GM06990 (cell line): Measurements from ENCODE around the gene PRR5.
A peak's percentile ranks its signal among the peaks of the same experiment; 100 is the strongest.

Experiments
- DNase-seq: peaks from one replicate; pipeline ENCODE4 v3.0.0-alpha.2; 2011; ENCODE audit not compliant: insufficient read length; ENCODE audit errors: extremely low read depth
- H3K27me3 ChIP-seq: replicated peaks from 2 replicates; pipeline ENCODE4 v1.6.0; 2011; ENCODE audit warnings: low read length; ENCODE audit not compliant: control insufficient read depth, insufficient read depth
- H3K36me3 ChIP-seq: 2 replicates; pipeline ENCODE4 v1.5.1; 2011; ENCODE audit warnings: low read length; ENCODE audit not compliant: control insufficient read depth, insufficient read depth
- H3K4me3 ChIP-seq: replicated peaks from 2 replicates; pipeline ENCODE4 v1.5.1; 2011; ENCODE audit warnings: low read depth, mild to moderate bottlenecking, control low read depth, low read length
- CTCF ChIP-seq: IDR thresholded peaks from 2 replicates; pipeline ENCODE4 v1.5.1; 2011; ENCODE audit warnings: low read length, control low read depth, mild to moderate bottlenecking, inconsistent platforms; ENCODE audit not compliant: insufficient read depth, poor library complexity, severe bottlenecking

Gene PRR5

DNA sequence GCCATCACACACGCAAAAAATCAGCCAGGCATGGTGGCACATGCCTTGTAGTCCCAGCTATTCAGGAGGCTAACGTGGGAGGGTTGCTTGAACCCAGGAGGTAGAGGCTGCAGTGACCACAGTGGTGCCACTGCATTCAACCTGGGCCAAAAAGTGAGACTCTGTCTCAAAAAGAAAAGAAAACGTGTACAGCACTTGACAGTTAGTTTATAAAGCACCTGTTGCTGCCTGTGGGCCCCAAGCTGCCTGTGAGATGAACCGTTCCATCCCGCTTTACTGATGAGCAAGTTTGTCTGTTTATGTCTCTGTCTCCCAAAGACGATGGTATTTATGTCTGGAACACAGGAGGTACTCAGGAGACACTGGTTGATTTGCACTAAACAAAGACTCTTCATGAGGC is 1.5 kb upstream of the PRR5 start:
- no peak for TF ChIP-seq CTCF
- no peak for DNase-seq
- no peak overlapping the region for H3K4me3 ChIP-seq
- no peaks in the 10 kb centered on the region; the same call in none of the 2 replicates for H3K27me3 ChIP-seq
- H3K36me3 ChIP-seq: no peaks in the 10 kb centered on the region

- Histone ChIP-seq H3K36me3 (no peaks in the 10 kb centered on the region), H3K27me3 (no peaks in the 10 kb centered on the region; the same call in none of the 2 replicates), H3K4me3 (peak overlapping the region; percentile 29; the same call in 1 of the 2 replicates)
- no peak for TF ChIP-seq CTCF
- no peak for DNase-seq
These were observed 715 bp upstream of the PRR5 start for GRCh38 chr22:44701187-44701790.

- no peak for TF ChIP-seq CTCF
- Histone ChIP-seq H3K27me3 (no peaks in the 10 kb centered on the region; the same call in none of the 2 replicates), H3K36me3 (no peaks in the 10 kb centered on the region), H3K4me3 (peak overlapping the region; percentile 48)
- no peak for DNase-seq
These were observed 635 bp downstream of the PRR5 start for GRCh38 chr22:44702479-44703198.

- H3K4me3 ChIP-seq: no peak overlapping the region
- DNase-seq: no peak
- TF ChIP-seq CTCF: no peak
- no peaks in the 10 kb centered on the region; the same call in none of the 2 replicates for H3K27me3 ChIP-seq
- H3K36me3 ChIP-seq: no peaks in the 10 kb centered on the region
These were observed 1.4 kb downstream of the PRR5 start for GRCh38 chr22:44703255-44703870.

- DNase-seq: no peak
- no peak overlapping the region for H3K4me3 ChIP-seq
- no peaks in the 10 kb centered on the region; the same call in none of the 2 replicates for H3K27me3 ChIP-seq
- no peak for TF ChIP-seq CTCF
- no peaks in the 10 kb centered on the region for H3K36me3 ChIP-seq
These were observed 2.4 kb downstream of the PRR5 start for GRCh38 chr22:44704159-44705021.
